PFSK-1 (cell line): Measurements from ENCODE around the gene TREML1. TPM values are rescaled to one million over a fixed set of nuclear protein-coding genes. Genes with fewer than 3 reads are reported as not detected.

ENCODE experiments used
- FOXP2 ChIP-seq: optimal IDR thresholded peaks from 2 replicates; pipeline ENCODE3; 2011; ENCODE audit warnings: borderline replicate concordance, control low read depth, inconsistent platforms; ENCODE audit not compliant: insufficient read depth; ENCODE audit errors: extremely low read length, extremely low read depth
- POLR2AphosphoS5 ChIP-seq: IDR thresholded peaks from 2 replicates; pipeline ENCODE4 v1.6.1; 2012; ENCODE audit warnings: low read depth, mild to moderate bottlenecking, control low read depth, low read length, moderate library complexity
- REST ChIP-seq, 2 experiments: IDR thresholded peaks; 2 replicates each; pipeline versions ENCODE4 v1.6.1 to v1.8.0; 2011 to 2012; ENCODE audit warnings: low read depth in 2 of 2, low read length in 2 of 2, control low read depth in 1 of 2, inconsistent platforms in 1 of 2, mild to moderate bottlenecking in 1 of 2, moderate library complexity in 1 of 2; ENCODE audit not compliant: insufficient read depth in 1 of 2
- SIN3A ChIP-seq: IDR thresholded peaks from 2 replicates; pipeline ENCODE4 v1.6.1; 2012; ENCODE audit warnings: mild to moderate bottlenecking, low read length, moderate library complexity, borderline replicate concordance; ENCODE audit not compliant: insufficient read depth
- TAF1 ChIP-seq: IDR thresholded peaks from 2 replicates; pipeline ENCODE4 v1.6.1; 2012; ENCODE audit warnings: low read length, control low read depth, borderline replicate concordance; ENCODE audit not compliant: insufficient read depth
- polyA plus RNA-seq: library from polyadenylated mRNA; unstranded; fragments of >200 nt; gene quantifications from one replicate; pipeline ENCODE4 v1.2.1, GENCODE V29; 2012; ENCODE audit warnings: low read depth, missing spikeins; ENCODE audit not compliant: insufficient read length

TREML1 gene
- not detected for polyA plus RNA-seq

- TF ChIP-seq REST (IDR thresholded peaks at IDR 0.05; ENCODE audit: insufficient read depth in 1 of 2, low read depth in 2 of 2, low read length in 2 of 2) (no peak), TAF1 (no peak), SIN3A (no peak), FOXP2 (no peak), POLR2AphosphoS5 (no peak)
Measured at GRCh38 chr6:41153992-41154625, at the start of gene TREML1. TSS of gene TREML1 (minus strand) at chr6:41154347. CDS start at chr6:41154288, 59 bp downstream.

GRCh38 chr6:41201764-41202173 lies 47.6 kb upstream of the TREML1 start:
- TF ChIP-seq POLR2AphosphoS5 = no peak
- no peak for TF ChIP-seq SIN3A
- TF ChIP-seq FOXP2 = no peak
- no peak for TF ChIP-seq REST (IDR thresholded peaks at IDR 0.05; ENCODE audit: insufficient read depth in 1 of 2, low read depth in 2 of 2, low read length in 2 of 2)
- no peak for TF ChIP-seq TAF1

- TF ChIP-seq FOXP2 (no peak), TAF1 (no peak), POLR2AphosphoS5 (no peak), SIN3A (no peak), REST (IDR thresholded peaks at IDR 0.05; ENCODE audit: insufficient read depth in 1 of 2, low read depth in 2 of 2, low read length in 2 of 2) (no peak)
Measured at GRCh38 chr6:41200901-41201763, 47.0 kb upstream of the TREML1 start, which contains the start of gene TREML2. TSS of gene TREML2 (minus strand) at chr6:41201149. CDS start at chr6:41201008, 141 bp downstream.

- TF ChIP-seq TAF1 (no peak), REST (IDR thresholded peaks at IDR 0.05; ENCODE audit: insufficient read depth in 1 of 2, low read depth in 2 of 2, low read length in 2 of 2) (no peak), POLR2AphosphoS5 (no peak), SIN3A (no peak)
Measured at GRCh38 chr6:41200296-41200900, 46.3 kb upstream of the TREML1 start.
